Trophoblast cell (in vitro differentiated cells and primary cell): ENCODE data around the gene CHI3L1.
A peak's percentile ranks its signal among the peaks of the same experiment; 100 is the strongest.

Experiments used
- DNase-seq, 2 donors: peaks; one replicate each; pipeline ENCODE4 v3.0.0-alpha.2; 2016
- H2AFZ ChIP-seq: 2 replicates; pipeline ENCODE4 v1.6.1; 2013; ENCODE audit warnings: low read length, moderate library complexity, mild to moderate bottlenecking; ENCODE audit not compliant: insufficient read depth, poor library complexity
- H2AK5ac ChIP-seq: 2 replicates; pipeline ENCODE4 v1.6.1; 2013; ENCODE audit warnings: mild to moderate bottlenecking, low read length
- H2BK120ac ChIP-seq: 2 replicates; pipeline ENCODE4 v1.6.1; 2013; ENCODE audit warnings: low read length, mild to moderate bottlenecking, moderate library complexity; ENCODE audit not compliant: insufficient read depth, poor library complexity
- H2BK12ac ChIP-seq: 2 replicates; pipeline ENCODE4 v1.6.1; 2013; ENCODE audit warnings: mild to moderate bottlenecking, low read length, moderate library complexity
- H2BK5ac ChIP-seq: 2 replicates; pipeline ENCODE4 v1.6.1; 2013; ENCODE audit warnings: low read length, low read depth, moderate library complexity, mild to moderate bottlenecking; ENCODE audit not compliant: poor library complexity
- H3K14ac ChIP-seq: 2 replicates; pipeline ENCODE4 v1.6.1; 2013; ENCODE audit warnings: mild to moderate bottlenecking, low read length
- H3K18ac ChIP-seq: 2 replicates; pipeline ENCODE4 v1.6.1; 2013; ENCODE audit warnings: mild to moderate bottlenecking, low read length
- H3K23ac ChIP-seq: 2 replicates; pipeline ENCODE4 v1.6.1; 2013; ENCODE audit warnings: low read length
- H3K27ac ChIP-seq: 2 replicates; pipeline ENCODE4 v1.5.1; 2013; ENCODE audit warnings: low read depth, mild to moderate bottlenecking, inconsistent platforms, low read length, moderate library complexity
- H3K27me3 ChIP-seq: 2 replicates; pipeline ENCODE4 v1.6.1; 2013; ENCODE audit warnings: inconsistent platforms, mild to moderate bottlenecking, low read length, moderate library complexity; ENCODE audit not compliant: insufficient read depth
- H3K36me3 ChIP-seq, 2 experiments: 1 replicate in 1 of 2; 2 replicates in 1 of 2; pipeline ENCODE4 v1.6.1; 2013; ENCODE audit warnings: low read length in 2 of 2, mild to moderate bottlenecking in 2 of 2, moderate library complexity in 1 of 2; ENCODE audit not compliant: insufficient read depth in 2 of 2, control insufficient read depth in 1 of 2
- H3K4ac ChIP-seq: 2 replicates; pipeline ENCODE4 v1.6.1; 2013; ENCODE audit warnings: low read depth, mild to moderate bottlenecking, low read length, moderate library complexity
- H3K4me1 ChIP-seq, 2 experiments: 1 replicate in 1 of 2; 2 replicates in 1 of 2; pipeline ENCODE4 v1.6.1; 2013; ENCODE audit warnings: low read length in 2 of 2, mild to moderate bottlenecking in 2 of 2, moderate library complexity in 1 of 2; ENCODE audit not compliant: insufficient read depth in 2 of 2, control insufficient read depth in 1 of 2
- H3K4me2 ChIP-seq: 2 replicates; pipeline ENCODE4 v1.6.1; 2013; ENCODE audit warnings: inconsistent platforms, mild to moderate bottlenecking, low read length, moderate library complexity
- H3K4me3 ChIP-seq: 2 replicates; pipeline ENCODE4 v1.5.1; 2013; ENCODE audit warnings: mild to moderate bottlenecking, low read depth, low read length, inconsistent platforms
- H3K79me1 ChIP-seq: one replicate; pipeline ENCODE4 v1.6.1; 2013; ENCODE audit warnings: low read length
- H3K79me2 ChIP-seq: 2 replicates; pipeline ENCODE4 v1.6.1; 2013; ENCODE audit warnings: low read length, mild to moderate bottlenecking; ENCODE audit not compliant: control insufficient read depth, insufficient read depth, poor library complexity
- H3K9ac ChIP-seq: 2 replicates; pipeline ENCODE4 v1.6.1; 2013; ENCODE audit warnings: mild to moderate bottlenecking, low read length
- H3K9me3 ChIP-seq: 2 replicates; pipeline ENCODE4 v1.6.1; 2013; ENCODE audit warnings: low read depth, mild to moderate bottlenecking, control low read depth, inconsistent platforms, low read length; ENCODE audit not compliant: insufficient read depth
- H4K12ac ChIP-seq: 2 replicates; pipeline ENCODE4 v1.6.1; 2013; ENCODE audit warnings: low read depth, mild to moderate bottlenecking, low read length, moderate library complexity
- H4K8ac ChIP-seq: 2 replicates; pipeline ENCODE4 v1.6.1; 2013; ENCODE audit warnings: low read depth, mild to moderate bottlenecking, low read length, moderate library complexity
- H4K91ac ChIP-seq: one replicate; pipeline ENCODE4 v1.6.1; 2013; ENCODE audit warnings: low read depth, mild to moderate bottlenecking, low read length, moderate library complexity
- WGBS: extraction: QIAGEN DNeasy Blood & Tissue Kit; methylation state at CpG from one replicate; pipeline ENCODE4 v1.1.7; 2013; ENCODE audit warnings: missing lambda C conversion rate; ENCODE audit not compliant: insufficient read length, insufficient coverage; ENCODE audit errors: extremely low coverage; 5-methylcytosine and 5-hydroxymethylcytosine counted together

The CHI3L1 gene

DNA sequence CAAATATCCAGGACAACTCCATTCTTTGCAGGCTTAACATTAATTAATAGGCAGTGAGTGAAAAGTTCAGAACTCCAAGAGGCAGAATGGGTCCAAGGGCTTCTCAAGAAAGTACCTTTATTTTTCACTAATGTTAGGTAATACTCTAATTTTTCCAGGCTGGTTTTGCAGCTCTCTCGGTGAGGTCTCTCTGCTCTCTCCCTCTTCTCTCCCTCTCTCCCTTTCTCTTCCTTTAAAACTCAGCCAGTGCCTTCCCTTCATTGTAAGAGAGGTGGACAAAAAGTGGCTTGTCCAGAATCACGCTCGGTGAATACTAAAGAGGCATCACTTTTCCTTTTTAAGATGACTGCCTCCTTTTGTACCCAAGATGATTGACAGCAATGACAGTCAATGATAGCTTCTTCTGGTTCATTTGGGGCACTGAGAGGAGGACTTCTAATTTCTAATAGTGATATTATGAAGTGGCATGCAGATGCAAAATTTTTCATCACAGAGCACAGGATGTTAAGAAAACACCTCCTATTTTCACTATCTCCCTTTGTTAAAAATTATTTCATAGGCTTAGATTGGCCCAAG is 1.3 kb upstream of the CHI3L1 start:
- Histone ChIP-seq H4K8ac (no peak overlapping the region), H4K12ac (no peak overlapping the region), H3K4me2 (no peak overlapping the region)

GRCh38 chr1:203187304-203187685 is 791 bp upstream of the CHI3L1 start:
- no peak overlapping the region for H2AK5ac ChIP-seq
- H3K18ac ChIP-seq: no peak overlapping the region
- peak in 1 of 2 donors; percentile 13 for DNase-seq
- no peak overlapping the region for H3K4me3 ChIP-seq
- no peak overlapping the region for H3K23ac ChIP-seq
- H2BK12ac ChIP-seq: no peak overlapping the region
- H3K4ac ChIP-seq: no peak overlapping the region
- no peaks in the 10 kb centered on the region for H3K27me3 ChIP-seq
- H3K36me3 ChIP-seq: no peaks in the 10 kb centered on the region
- H3K4me1 ChIP-seq: peaks cover 0 to 3% of the 10 kb centered on the region in 2 experiments
- H3K27ac ChIP-seq: no peak overlapping the region
- no peak overlapping the region for H3K4me2 ChIP-seq
- no peak overlapping the region for H2BK120ac ChIP-seq
- H3K79me2 ChIP-seq: no peaks in the 10 kb centered on the region
- H3K14ac ChIP-seq: no peak overlapping the region
- no peak overlapping the region for H3K9ac ChIP-seq
- no peaks in the 10 kb centered on the region for H3K9me3 ChIP-seq
- no peak overlapping the region for H2BK5ac ChIP-seq
- no peak overlapping the region for H4K91ac ChIP-seq
- H4K8ac ChIP-seq: no peak overlapping the region
- H3K79me1 ChIP-seq: no peaks in the 10 kb centered on the region
- no CpG with 5 or more reads among the region's 7 CpGs for WGBS
- H4K12ac ChIP-seq: no peak overlapping the region
- H2AFZ ChIP-seq: no peak overlapping the region

More for the DNA sequence above, 1.3 kb upstream of the CHI3L1 start:
- Histone ChIP-seq H4K91ac (no peak overlapping the region), H3K27me3 (no peaks in the 10 kb centered on the region), H3K27ac (no peak overlapping the region), H3K9ac (no peak overlapping the region), H3K4ac (no peak overlapping the region), H3K23ac (no peak overlapping the region), H3K18ac (no peak overlapping the region), H3K4me3 (no peak overlapping the region), H3K4me1 (peaks cover 0 to 3% of the 10 kb centered on the region in 2 experiments), H2AFZ (no peak overlapping the region), H2BK120ac (no peak overlapping the region), H3K36me3 (no peaks in the 10 kb centered on the region), H2BK12ac (no peak overlapping the region), H3K9me3 (no peaks in the 10 kb centered on the region), H3K14ac (no peak overlapping the region), H3K79me2 (no peaks in the 10 kb centered on the region), H2AK5ac (no peak overlapping the region), H3K79me1 (no peaks in the 10 kb centered on the region), H2BK5ac (no peak overlapping the region)
- WGBS: no CpG with 5 or more reads among the region's 3 CpGs
- DNase-seq: no peak

GRCh38 chr1:203186091-203186445 is 436 bp downstream of the CHI3L1 start:
- no peak overlapping the region for H3K4me3 ChIP-seq

DNA sequence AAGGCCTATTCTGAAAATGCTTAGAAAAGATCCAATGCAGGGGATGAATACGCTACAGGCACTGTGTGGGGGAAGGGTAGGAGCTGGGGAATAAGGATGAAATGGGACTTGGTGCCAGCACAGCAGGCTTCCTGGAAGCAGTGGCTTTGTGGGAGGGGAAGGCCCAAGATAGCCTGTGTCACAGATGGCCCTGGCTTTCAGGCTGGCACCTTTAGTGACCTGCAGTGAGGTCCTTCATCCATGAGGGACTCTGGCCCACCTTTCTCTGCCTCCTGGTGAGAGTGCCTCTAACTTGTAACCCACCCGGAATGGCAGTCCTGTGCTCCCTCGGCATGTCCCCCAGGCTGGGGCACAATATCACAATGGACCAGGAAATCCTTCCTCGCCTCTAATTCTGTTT is 919 bp downstream of the CHI3L1 start:
- WGBS: no CpG with 5 or more reads among the region's 4 CpGs

More at GRCh38 chr1:203186091-203186445, 436 bp downstream of the CHI3L1 start:
- no peak overlapping the region for H3K18ac ChIP-seq
- H2BK5ac ChIP-seq: no peak overlapping the region
- H3K14ac ChIP-seq: no peak overlapping the region
- H2AK5ac ChIP-seq: no peak overlapping the region
- H3K79me1 ChIP-seq: no peaks in the 10 kb centered on the region
- no peaks in the 10 kb centered on the region for H3K79me2 ChIP-seq
- no peaks in the 10 kb centered on the region for H3K27me3 ChIP-seq
- no peak overlapping the region for H2BK120ac ChIP-seq
- H3K9me3 ChIP-seq: no peaks in the 10 kb centered on the region
- no peak overlapping the region for H3K4me2 ChIP-seq
- H4K91ac ChIP-seq: no peak overlapping the region
- no peak overlapping the region for H4K12ac ChIP-seq
- H3K4me1 ChIP-seq: no peaks in the 10 kb centered on the region
- WGBS: no CpG with 5 or more reads among the region's 5 CpGs
- H2BK12ac ChIP-seq: no peak overlapping the region
- DNase-seq: no peak
- H3K23ac ChIP-seq: no peak overlapping the region
- H2AFZ ChIP-seq: no peak overlapping the region
- H3K27ac ChIP-seq: no peak overlapping the region
- H3K9ac ChIP-seq: no peak overlapping the region
- H3K36me3 ChIP-seq: no peaks in the 10 kb centered on the region
- H4K8ac ChIP-seq: no peak overlapping the region
- H3K4ac ChIP-seq: no peak overlapping the region

More for the DNA sequence above, 919 bp downstream of the CHI3L1 start:
- no peak overlapping the region for H3K23ac ChIP-seq
- no peak overlapping the region for H2AK5ac ChIP-seq
- H3K79me1 ChIP-seq: no peaks in the 10 kb centered on the region
- H3K9ac ChIP-seq: no peak overlapping the region
- no peak overlapping the region for H4K8ac ChIP-seq
- H3K36me3 ChIP-seq: no peaks in the 10 kb centered on the region
- no peaks in the 10 kb centered on the region for H3K9me3 ChIP-seq
- no peak overlapping the region for H3K18ac ChIP-seq
- no peaks in the 10 kb centered on the region for H3K79me2 ChIP-seq
- no peak overlapping the region for H2BK5ac ChIP-seq
- no peak overlapping the region for H3K4me2 ChIP-seq
- H2AFZ ChIP-seq: no peak overlapping the region
- no peak overlapping the region for H3K4ac ChIP-seq
- H3K14ac ChIP-seq: no peak overlapping the region
- H3K4me3 ChIP-seq: no peak overlapping the region
- no peak overlapping the region for H3K27ac ChIP-seq
- DNase-seq: no peak
- H3K4me1 ChIP-seq: no peaks in the 10 kb centered on the region
- no peaks in the 10 kb centered on the region for H3K27me3 ChIP-seq
- H2BK12ac ChIP-seq: no peak overlapping the region
- no peak overlapping the region for H4K12ac ChIP-seq
- H2BK120ac ChIP-seq: no peak overlapping the region
- H4K91ac ChIP-seq: no peak overlapping the region
